GF-D8 (cell line): ENCODE data around the gene ANKRD11.

Experiments
- DNase-seq: peaks from one replicate; lab custom pipeline; 2025; lab: John Stamatoyannopoulos, UW

The ANKRD11 gene

DNA sequence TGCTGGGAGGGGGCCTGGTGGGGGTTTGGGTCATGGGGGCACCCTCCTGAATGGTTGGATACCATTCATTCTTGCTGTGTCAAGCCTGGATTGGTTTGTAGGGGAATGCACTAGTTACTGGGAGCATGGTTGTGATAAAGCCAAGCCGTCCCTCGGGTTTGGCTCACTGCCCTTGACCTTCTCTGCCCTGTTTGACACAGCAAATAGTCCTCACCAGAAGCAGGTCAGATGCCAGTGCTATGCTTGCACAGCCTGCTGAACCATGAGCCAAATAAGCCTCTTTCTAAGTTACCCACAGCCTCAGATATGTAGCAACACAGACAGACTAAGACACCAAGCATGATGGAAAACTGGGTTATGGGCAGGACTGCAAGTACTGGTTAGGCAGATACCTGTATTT is 258.3 kb downstream of the ANKRD11 start:
- no peak for DNase-seq

- no peak for DNase-seq
These were observed 260.1 kb downstream of the ANKRD11 start for GRCh38 chr16:89230255-89230654.

GRCh38 chr16:89224665-89225064 is 265.7 kb downstream of the ANKRD11 start:
- no peak for DNase-seq

DNA sequence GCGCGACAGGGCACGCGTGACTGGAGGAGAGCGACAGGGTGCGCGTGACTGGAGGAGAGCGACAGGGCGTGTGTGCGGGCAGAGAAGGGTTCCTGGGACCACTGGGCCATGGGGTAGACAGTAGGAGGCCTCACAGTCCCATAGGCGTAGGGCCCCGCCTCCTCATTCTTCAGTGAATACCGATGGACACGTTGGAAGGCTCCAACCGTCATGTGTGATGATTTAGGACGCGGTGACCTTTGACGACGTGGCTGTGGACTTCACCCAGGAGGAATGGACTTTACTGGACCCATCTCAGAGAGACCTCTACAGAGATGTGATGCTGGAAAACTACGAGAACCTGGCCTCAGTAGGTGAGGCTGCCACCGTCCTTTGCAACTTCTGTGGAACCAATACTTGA is 267.4 kb downstream of the ANKRD11 start:
- no peak for DNase-seq

- DNase-seq = no peak
These were observed 268.8 kb downstream of the ANKRD11 start for GRCh38 chr16:89221604-89222003.

DNA sequence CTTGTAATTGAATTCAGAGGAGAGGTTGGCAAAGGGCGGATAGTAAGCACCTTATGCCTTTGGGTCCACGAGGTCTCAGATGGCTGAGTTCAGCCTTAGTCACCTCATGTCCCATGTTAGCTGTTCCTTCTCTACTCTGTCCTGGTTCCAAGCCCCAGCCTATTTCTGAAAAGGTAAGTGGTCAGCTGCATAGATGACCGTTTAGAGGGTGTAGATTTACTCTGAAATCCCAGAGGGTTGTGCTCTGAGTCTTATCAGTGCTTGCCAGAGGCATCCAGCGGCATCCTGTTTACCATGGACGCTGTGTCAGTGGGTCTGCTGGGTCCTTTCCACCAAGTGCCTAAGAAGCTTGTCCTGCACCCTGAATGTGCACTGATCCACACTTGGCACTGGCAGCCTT is 271.0 kb downstream of the ANKRD11 start:
- no peak for DNase-seq
